Activated naive CD4-positive, alpha-beta T cell treated with Interleukin-2 at 50 U/mL for 16 hours (primary cell): ENCODE results near the gene SLC22A23.

ENCODE experiments used
- DNase-seq: peaks from one replicate; pipeline ENCODE4 v3.0.0-alpha.2; 2020

Gene SLC22A23

DNA sequence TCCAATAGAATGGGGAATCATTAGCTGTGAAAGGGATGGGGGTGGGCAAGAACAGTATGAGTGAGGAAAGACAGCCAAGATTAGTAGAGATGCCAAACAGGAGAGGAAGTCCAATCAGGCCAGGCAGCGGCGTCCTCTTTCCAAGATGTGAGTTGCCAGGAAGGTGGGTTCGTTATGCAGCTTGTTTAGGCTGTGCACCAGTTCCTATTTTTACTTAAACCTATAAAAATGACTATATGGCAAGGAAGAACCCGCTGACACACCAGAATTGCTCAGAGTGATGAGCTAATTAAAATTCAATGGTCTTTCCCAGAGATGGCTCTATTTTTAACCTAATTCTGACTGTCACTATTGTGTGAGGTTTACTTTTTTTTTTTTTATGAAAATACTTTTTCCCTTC is 88.2 kb downstream of the SLC22A23 start:
- DNase-seq = no peak

DNA sequence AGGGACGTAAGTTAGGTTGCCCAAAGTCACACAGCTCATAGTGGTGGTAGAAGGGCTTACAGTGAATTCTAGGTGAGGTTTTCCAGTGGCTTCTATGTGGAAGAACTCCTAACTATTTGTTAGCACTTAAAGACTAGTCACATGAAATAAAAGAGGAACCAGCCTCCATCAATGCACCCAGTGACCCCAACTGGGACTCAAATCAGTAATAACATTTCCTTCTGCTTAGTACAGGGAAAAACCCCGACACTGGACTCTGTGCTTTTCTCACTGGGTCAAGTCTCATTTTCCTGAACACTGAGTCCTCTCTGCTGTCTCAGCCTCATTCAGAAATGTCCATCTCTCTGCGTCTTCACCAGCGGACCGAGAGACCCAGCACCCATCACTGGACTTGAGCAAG is 89.2 kb downstream of the SLC22A23 start:
- DNase-seq = no peak

DNA sequence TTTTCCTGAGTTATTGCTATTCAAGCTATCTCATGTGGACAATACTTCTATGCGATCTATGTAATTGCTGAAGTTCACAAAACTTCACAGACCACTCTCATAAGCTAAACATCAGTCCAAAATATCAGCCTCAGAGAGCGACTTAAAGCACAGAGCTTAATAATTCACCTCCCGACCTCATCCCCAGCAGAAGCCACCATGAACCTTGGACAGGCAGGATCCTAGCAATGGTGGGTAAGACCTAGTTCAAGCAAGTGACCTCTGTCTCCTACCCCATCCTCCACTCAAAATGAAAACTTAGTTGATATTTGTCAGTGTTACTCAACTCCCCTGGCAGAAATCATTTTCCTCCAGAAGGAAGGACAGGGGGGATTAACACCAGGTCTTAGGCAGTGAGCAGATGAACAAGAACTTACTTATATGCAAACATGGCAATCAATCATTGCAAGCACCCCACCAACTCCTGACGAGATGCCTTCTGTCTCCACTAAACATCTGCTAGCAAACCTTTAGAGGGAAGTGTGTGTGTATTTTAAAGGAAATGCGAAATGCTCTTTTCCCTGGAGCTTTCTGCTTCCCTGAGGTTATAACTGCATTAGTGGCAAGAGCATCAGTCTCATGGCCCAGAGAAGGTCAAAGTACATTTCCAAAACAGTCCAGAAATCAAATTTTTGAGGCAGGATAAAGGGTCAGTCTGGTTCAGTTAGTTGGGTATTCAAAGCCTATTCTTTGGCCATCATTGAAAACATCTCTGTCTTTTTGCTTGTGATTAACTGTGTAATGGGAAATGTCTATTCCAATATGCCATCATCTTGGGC is 90.0 kb downstream of the SLC22A23 start:
- no peak for DNase-seq

DNA sequence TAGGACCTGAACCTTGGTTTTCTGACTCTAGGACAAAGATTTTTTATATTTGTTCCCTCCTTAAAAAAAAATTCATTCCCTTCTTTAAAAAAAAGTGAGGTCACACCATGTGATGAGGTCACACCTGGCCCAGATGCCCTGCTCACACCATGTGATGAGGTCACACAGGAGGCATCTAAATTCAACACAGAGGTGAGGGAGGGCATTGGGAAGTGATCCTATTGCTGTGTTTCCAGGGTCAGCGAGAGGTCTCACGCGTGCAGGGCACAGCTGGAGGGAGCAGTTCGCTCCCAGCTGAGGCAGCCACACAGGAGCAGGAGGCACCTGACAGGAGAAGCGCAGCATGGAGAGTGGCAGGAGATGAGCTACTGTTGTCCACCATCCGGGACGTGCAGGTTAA is 92.5 kb downstream of the SLC22A23 start:
- no peak for DNase-seq

DNA sequence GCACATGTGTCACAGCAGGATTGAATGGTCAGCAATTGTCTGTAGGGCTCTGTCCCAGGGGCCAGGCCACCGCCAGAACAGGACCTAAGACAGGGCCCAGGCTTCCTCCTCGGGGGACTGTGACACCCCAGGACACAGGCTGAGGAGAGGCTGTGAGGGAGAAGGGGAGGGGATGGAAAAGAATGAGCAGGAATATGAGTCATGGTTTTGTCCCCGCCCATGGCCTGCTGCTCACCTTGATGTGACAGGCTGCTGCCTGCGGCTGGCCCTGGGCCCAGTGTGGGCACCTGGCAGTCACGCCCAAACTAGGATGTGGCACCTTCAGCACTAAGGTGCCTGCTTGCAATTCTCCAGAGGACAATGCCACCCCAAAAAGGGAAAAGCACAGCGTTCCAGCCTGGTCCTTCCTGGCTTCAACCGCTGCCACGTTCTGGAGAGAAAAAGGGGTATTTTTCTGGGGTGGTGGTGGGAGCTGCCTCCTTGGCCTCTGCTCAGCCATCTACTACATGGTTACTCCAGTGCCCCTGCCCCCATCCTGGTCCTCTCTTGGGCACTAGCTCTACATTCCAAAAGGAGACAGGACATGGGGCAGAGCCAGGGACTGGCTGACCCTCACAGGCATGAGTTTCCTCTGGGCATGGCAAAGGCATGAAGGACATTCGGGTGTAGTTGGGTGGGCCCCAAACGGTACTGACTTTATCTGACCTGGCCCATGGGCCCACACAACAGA is 93.4 kb downstream of the SLC22A23 start:
- DNase-seq = no peak

DNA sequence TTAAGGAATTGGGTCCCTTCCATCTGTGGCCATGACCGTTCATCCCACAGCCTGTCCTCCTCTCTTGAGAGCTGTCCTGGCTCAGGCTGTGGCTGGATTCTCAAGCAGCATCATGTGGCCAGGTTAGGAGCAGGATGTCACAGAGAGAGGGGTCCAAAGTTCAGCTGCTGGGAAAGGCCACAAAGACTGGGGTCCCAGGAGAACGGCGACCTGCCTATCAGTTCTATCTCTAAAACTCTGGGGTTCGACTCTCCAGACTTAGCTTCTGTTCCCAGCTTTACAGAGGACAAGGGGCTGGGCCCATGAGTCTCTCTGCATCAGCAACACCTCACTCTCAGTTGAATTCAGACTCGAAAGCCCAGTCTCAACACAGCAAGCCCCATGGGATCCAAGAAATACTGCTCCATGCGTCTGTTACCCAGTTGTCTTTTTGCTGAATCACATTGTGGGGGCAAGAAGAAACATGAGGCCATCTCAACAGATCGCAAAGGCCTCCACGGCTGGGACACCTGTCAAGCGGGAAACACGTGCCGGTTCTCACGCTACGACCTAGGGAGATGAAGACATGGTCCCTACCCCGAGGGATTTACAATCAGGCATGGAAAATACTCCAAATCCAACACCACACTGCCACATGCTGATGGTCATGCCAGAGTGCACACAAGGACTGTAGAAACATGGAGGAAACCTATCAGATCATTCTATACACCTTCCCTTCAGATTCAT is 95.4 kb downstream of the SLC22A23 start:
- DNase-seq = no peak

DNA sequence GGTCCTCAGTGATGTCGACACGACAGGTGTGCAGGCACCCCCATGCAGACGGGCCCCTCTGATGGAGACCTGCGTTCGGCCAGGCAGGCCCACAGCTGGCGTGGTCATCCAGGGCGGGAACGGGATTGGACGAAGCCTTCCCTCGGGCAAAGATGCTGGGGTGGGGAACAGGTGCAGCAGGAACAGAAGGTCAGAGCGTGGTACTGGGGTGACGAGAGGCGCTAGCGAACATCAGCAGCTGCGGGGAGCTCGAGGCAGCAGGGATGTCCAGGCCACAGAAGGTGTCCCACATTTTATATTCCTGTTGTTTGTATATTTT is 96.2 kb downstream of the SLC22A23 start:
- DNase-seq = no peak

DNA sequence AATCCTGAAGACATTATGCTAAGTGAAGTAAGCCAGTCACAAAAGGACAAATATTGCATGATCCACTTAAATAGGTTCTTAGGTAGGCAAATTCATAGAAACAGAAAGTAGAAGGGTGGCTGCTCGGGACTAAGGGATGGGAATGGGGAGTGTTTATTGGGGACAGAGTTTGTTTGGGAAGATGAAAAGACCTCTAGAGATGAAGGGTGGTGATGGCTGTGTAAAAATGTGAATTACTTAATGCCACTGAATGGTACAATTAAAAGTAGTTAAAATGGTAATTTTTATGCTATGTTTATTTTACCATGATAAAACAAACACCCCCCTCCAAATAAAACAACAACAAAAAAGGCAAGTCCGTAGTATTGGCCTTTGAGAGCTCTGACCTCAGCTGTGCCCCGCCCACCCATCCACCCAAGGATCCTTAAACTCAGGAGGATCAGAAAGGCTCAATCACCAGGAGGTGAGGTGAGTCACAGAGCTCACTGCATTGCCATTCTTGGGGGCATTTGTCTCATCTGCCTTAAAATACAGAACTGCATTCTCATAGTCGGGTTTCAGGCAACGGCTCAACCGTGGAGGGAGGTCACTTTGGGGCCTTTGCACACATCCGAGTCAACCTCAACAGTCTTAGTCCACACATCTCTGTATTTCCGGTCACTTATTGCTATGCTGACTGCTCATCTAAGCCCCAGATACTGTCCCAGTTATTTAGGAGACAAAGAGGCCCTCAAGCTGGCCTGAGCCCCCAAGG is 96.7 kb downstream of the SLC22A23 start:
- DNase-seq = no peak

DNA sequence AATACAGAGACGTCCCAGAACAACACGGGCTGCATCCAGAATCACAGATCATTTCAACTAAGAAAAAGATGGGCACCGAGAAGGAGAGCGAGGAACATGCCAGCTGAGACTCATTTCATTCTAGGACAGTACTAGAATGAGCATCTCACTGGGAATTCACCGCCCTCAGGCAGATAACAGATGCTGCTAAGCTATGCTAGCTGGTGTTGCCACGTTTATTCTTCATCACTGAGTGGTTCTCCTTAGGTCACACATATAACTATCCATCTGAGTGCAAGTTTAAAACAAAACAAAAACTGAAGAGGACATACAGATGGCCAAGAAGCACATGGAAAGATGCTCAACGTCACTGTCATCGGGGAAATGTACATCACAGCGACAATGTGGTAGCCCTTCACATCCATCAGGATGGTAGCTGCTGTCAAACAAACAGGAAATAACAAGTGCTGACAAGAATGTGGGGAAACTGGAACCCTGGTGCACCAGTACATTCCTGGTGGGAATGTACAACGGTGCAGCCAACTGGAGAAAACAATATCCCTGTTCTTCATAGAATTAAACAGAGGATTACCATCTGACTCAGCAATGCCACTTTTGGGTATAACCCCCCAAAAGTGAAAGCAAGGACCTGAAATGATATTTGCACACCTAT is 97.6 kb downstream of the SLC22A23 start:
- DNase-seq = no peak

DNA sequence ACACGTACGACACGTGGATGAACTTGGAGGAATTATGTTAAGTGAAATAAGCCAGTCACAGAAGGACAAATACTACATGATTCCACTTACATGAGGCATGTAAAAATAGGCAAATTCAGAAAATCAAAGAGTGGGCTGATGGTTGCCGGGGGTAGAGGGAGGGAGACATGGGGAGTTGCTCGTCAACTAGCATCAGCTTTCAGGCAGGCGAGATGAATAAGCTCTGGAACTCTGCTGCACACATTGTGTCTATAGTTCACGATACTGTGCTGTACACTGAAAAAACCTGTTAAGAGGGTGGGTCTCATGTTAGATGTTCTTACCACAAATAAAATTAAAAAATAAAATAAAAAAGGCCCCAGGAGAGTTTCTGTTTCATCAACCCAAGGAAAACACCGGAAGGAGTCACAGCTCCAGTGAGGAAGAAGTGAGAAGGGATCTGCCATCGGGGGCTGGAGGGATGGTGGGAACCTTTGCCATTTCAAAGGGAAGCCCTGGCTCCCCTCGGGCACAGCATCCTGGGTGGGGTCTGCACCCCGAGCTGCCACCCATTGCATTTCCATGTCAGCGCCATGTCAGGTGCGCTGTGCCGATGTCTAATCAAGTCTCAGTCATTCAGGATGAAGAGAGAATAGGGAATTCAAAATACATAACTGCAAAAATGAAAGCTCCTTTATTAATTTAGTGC is 98.3 kb downstream of the SLC22A23 start:
- no peak for DNase-seq

DNA sequence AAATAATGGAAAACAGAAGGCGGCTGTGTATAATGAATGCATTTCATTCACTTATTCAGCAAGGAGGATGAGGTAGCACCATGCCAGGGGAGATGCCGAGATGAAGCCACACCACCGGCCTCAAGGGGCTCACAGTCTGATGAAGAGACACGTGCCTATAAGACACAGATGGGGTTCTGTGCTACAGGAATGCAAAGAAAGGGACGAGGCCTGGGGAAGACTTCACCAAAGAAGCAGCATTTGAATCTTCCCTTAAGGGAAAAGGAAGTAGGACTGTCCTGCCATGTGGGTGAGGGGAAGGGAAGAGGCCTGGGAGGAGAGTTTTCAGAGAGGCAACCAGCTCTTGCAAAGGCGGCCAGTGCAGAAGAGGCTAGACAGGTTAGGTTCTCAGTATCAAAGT is 99.2 kb downstream of the SLC22A23 start:
- DNase-seq = no peak

DNA sequence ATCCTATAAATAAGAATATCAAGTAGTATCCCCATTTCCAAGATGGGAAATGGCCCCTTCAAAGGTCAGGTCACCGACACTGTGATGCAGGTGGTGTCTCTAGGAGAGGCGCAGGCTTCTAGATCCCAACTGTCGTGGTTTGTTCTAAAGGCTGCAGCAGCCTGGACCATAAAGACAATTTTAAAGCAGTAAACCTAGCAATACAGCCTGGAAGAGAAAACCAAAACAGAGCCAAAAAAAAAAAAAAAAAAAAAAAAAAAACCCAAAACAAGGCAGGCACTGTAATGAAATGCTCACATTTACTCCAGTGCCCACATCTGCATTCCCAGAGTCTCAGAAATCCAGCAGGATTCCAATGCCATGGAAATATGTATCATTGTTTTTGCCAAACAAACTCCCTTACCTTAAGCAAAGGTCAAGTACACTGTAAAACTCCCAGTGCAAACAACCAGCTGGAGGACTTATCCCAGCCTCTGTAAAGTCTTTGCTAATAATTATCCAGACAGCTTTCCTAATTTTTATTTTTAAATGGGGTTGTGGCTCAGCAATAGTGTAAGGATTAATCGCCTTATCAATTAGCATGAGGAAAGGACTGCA is 99.9 kb downstream of the SLC22A23 start:
- no peak for DNase-seq

DNA sequence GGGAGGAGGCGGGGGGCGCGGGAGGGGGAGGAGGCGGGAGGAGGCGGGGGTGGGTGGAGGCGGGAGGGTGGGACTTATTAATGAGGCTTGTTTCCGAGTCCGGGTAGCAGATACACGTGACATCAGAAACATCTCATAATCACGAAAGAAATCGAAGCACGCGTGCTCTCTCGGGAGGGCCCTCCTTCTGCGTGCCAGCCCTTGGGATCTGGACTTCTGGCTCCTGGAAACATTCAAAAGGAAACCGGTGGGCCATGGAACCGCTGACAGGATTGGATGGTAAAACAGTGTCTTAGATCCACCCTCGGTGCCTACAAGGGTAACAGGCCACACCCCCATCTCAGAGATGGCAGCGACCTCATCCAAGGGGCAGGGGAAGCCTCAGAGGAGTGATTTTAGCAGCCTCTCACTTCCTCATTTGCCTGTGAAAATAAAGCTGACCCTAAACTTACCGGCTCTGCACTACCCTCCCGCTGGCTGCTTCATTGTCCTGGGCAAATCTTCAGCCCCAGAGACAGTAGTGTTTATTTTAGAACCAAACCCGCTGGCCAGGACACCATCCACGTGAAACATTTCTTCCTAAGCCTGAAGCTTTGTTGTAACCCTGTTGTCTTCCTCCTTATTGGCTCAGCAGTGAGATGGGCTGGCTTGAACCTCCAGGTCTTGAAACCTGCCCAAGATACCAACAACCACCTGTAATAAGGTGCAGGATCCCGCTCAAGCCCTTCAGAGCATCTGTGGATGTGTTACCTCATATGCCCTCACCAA is 100.6 kb downstream of the SLC22A23 start:
- peak; percentile 54 for DNase-seq

DNA sequence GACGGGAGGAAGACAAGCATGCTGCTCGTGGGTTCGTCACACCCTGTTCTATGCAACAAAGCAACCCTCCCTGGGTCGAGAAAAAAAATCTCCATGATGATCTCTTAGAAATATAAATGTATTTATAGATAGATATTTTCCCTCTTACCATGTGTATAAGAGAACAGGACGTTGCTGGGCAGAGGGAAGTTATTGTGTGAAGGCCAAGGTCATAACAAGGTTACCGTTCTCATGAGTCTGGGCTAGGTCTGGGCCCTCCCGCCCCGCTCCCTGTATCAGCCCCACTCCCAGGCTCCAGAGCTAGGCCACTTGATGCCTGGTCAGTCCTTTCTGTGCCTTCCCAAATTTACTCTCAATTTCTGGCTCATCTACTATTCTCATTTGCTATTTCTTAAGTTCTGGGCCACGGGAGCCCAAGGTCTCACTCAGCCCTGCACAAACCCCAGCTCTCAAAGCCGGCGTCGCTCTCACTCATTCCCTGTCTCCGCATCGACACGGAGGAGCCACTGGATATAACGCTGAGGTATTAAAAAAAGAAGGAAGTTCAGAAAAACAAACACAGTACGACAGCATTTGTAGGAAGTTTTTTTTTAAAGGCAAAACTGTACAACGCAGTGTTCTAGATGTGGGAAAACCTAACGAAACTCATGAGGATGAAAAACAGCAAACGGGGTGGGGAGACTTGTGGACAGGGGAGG is 101.3 kb downstream of the SLC22A23 start:
- DNase-seq = no peak

DNA sequence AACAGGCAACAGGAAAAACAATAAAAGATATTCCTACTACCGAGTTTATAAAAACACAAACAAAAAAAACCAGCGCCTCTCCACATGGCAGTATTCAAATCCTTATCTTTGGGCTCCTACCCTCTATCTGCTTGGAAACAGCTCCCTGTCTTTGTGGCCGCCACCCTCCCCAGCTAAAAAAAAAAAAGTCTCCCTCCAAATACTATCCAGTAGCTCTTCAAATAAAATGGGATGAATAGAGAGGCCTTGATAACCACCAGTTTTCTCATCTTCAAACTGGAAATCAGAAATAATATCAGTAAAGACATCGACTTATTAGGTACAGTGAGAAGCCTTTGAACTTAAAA is 101.9 kb downstream of the SLC22A23 start:
- DNase-seq = no peak

DNA sequence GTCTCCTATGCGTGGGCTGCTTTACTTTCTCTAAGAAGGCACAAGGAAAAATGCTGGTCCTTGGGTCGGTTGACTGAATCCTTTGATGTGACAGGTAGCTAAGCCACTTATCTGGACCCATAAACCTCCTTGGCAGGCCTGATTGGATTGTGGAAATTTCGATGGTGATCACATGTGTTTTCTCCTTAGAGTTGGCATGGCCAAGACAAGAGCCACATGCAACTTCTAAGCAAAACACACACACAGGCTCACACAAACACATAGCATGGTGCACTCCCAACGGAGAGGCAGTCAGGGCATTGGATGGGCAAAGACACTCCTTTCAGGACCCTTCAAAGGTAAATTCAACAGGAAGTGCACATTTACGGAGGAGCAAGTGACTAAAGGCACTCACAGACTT is 102.9 kb downstream of the SLC22A23 start:
- no peak for DNase-seq

DNA sequence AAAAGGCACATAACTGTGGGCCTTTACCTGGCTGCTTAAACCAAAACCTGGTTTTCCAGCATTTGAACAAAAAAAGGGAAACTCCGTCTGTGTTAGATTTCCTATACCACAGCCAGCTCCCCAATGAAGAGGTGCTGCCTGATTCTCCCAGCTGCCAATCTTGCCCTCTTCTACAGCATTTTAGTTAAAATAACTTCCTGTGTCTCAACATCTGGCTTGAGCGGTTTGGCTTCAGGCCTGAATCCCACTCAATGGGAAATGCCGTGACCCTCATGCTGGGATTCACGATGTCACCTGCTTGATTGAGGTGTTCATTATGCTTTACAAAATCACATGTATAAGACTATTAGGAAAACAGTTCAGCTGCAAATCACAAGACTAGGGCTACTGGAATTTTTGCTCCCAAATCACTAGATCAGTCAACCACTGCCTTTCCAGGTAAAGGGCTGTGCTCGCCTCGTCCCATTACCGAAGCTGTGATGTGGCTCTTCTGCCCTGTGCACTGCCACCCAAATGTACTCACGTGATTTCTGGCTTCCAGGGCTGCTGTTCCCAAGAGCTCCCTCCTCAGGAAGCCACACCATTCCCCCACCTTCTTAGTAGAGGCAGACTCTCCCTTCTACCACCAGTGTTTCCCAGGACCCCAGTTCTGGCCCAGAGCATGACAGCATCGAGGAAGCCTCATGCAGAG is 103.5 kb downstream of the SLC22A23 start:
- DNase-seq = no peak

DNA sequence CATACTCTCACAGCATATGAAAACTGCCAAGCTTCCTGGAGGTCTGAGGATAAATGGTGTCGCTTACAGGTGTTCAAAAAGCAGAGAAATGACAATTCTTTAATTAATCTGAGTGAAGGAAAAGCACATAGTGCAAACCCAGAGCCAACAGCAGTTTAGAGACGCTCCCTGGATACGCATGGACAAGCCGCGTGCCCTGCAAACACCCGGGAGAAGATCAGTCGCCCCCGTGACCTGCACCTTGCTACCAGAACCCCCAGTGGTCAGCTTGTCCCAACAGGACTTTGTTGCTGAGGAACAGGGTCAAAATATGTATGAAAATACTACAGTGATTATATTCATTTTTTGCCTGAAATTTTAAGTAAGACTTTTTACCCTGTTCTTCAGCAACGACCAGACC is 104.2 kb downstream of the SLC22A23 start:
- DNase-seq = no peak

DNA sequence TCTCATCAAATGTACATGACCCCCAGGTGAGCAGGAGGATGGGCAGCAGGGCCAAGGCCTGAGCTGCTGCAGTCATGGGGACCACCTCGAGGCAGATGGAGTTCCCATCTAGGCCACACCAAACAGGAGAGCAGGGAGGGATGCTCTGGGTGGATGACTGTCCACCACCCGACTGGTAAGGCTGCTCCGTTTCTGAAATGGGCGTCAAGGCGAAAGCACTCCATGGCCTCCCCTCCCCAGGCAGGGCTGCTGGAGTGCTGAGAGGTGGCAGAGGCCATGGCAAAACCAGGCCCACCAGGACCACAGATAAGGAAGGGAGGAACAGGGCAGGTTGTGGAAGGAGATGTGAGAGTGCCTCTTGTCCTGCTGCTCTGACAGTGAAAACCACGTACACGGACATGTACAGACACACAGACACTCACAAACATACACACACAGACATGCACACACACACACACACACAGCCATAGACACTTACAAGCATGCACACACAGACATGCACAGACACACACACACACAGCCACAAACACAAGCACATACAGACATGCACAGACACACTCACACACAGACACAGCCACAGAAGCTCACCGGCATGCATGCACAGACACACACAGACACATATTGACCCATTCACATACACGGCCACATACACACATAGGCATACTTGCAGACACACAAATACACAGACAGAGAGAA is 104.9 kb downstream of the SLC22A23 start:
- no peak for DNase-seq
